Peyer's patch (tissue), 4 donors: ENCODE results near the gene MIER2.

ENCODE experiments used
- CTCF ChIP-seq, 6 experiments: fragments of 450-650 bp in 4 of 6; fragments of 200-600 bp in 2 of 6; sonication (generic) in 1 of 6; IDR thresholded peaks; one replicate each; pipeline ENCODE4 v1.5.1; 2017 to 2019; ENCODE audit warnings: antibody characterized with exemption in 6 of 6, mild to moderate bottlenecking in 3 of 6, moderate library complexity in 1 of 6
- POLR2A ChIP-seq, 2 donors: fragments of 450-650 bp; IDR thresholded peaks; one replicate each; pipeline ENCODE4 v1.5.1; 2017; ENCODE audit warnings: antibody characterized with exemption in 2 of 2, mild to moderate bottlenecking in 2 of 2, moderate library complexity in 2 of 2

GRCh38 chr19:310781-311496, 33.7 kb downstream of the MIER2 start:
- no peak for TF ChIP-seq CTCF (IDR thresholded peaks at IDR 0.05)
- no peak for TF ChIP-seq POLR2A (IDR thresholded peaks at IDR 0.05)
